ENCODE measurements around the gene ITPA.

DNA sequence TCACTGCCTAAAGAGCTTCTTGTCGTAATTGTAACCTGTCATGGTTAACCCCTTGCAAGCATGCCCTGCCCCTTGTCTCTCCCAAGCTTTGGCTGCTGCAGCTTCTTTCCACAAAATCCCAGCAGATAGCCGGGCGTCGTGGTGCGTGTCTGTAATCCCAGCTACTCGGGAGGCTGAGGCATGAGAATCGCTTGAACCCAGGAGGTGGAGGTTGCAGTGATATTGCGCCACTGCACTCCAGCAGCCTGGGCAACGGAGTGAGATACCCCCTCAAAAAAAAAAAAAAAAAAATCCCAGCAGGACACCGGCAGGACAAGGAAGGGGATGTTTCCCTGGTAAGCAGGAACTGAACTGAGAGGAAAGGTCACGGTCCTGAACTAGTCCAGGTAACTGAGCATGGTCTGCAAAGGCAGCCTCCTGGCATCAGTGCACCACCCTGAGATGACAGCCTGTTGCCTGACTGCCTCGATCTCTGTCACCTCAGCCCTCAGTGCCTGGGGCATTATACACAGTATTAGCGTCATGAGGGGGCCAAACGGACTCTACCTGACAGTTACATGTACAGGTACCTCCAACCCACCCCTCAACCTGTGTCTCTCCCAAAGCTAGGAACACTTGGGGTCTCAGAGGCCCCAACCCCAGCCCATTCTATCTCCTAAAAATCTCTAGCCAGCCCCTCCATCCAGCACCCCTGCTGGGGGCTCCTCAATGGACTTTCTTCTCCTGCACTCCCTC lies 37.7 kb upstream of the ITPA start:
- TF ChIP-seq EP300 (IDR thresholded peaks at IDR 0.05; ENCODE audit: low read depth) = no peak
- TF ChIP-seq, protein P1, sequence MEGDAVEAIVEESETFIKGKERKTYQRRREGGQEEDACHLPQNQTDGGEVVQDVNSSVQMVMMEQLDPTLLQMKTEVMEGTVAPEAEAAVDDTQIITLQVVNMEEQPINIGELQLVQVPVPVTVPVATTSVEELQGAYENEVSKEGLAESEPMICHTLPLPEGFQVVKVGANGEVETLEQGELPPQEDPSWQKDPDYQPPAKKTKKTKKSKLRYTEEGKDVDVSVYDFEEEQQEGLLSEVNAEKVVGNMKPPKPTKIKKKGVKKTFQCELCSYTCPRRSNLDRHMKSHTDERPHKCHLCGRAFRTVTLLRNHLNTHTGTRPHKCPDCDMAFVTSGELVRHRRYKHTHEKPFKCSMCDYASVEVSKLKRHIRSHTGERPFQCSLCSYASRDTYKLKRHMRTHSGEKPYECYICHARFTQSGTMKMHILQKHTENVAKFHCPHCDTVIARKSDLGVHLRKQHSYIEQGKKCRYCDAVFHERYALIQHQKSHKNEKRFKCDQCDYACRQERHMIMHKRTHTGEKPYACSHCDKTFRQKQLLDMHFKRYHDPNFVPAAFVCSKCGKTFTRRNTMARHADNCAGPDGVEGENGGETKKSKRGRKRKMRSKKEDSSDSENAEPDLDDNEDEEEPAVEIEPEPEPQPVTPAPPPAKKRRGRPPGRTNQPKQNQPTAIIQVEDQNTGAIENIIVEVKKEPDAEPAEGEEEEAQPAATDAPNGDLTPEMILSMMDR (IDR thresholded peaks at IDR 0.05) = no peak
